GM19397 (cell line): ENCODE results near the gene KRTAP27-1.

ENCODE experiments used
- ATAC-seq: cut with Tn5 transposase; IDR thresholded peaks from one replicate; pipeline ENCODE4 v1.9.1; 2021; ENCODE audit warnings: mild to moderate bottlenecking, moderate library complexity; ENCODE audit not compliant: unreplicated experiment

Gene KRTAP27-1

GRCh38 chr21:30337276-30337744 lies at the start of gene KRTAP27-1:
Gene KRTAP27-1, minus strand, starts transcription at chr21:30337694. Its CDS starts 26 bp downstream, at chr21:30337668.
- no peak for ATAC-seq

GRCh38 chr21:30382201-30382600 lies 44.7 kb upstream of the KRTAP27-1 start:
- ATAC-seq, result no peak

GRCh38 chr21:30372139-30372770 lies 34.8 kb upstream of the KRTAP27-1 start, which contains the start of gene KRTAP13-2:
Gene KRTAP13-2, minus strand, starts transcription at chr21:30372271. Its CDS starts 58 bp downstream, at chr21:30372213.
- no peak for ATAC-seq

GRCh38 chr21:30355906-30356305 lies 18.4 kb upstream of the KRTAP27-1 start:
- no peak for ATAC-seq

- no peak for ATAC-seq
These were observed 17.0 kb upstream of the KRTAP27-1 start for GRCh38 chr21:30354308-30355005.

- ATAC-seq, result no peak
These were observed 14.0 kb upstream of the KRTAP27-1 start for GRCh38 chr21:30351534-30351933.

- ATAC-seq, result no peak
These were observed 12.1 kb upstream of the KRTAP27-1 start for GRCh38 chr21:30349572-30349971.

- no peak for ATAC-seq
These were observed 11.0 kb upstream of the KRTAP27-1 start, which contains the start of gene KRTAP23-1 for GRCh38 chr21:30348506-30348905. Gene KRTAP23-1, minus strand, starts transcription at chr21:30348606. Its CDS starts 0 bp downstream, at chr21:30348606.

GRCh38 chr21:30345014-30345413 lies 7.5 kb upstream of the KRTAP27-1 start:
- ATAC-seq, result no peak

- no peak for ATAC-seq
These were observed 3.5 kb upstream of the KRTAP27-1 start for GRCh38 chr21:30340714-30341573.

- no peak for ATAC-seq
These were observed 1.2 kb upstream of the KRTAP27-1 start for GRCh38 chr21:30338717-30339116.

- ATAC-seq, result no peak
These were observed 278 bp upstream of the KRTAP27-1 start for GRCh38 chr21:30337772-30338171.

GRCh38 chr21:30336596-30336995 lies 898 bp downstream of the KRTAP27-1 start:
- ATAC-seq, result no peak

- ATAC-seq, result no peak
These were observed 3.8 kb downstream of the KRTAP27-1 start for GRCh38 chr21:30333736-30334135.

GRCh38 chr21:30332681-30333080 lies 4.8 kb downstream of the KRTAP27-1 start:
- ATAC-seq, result no peak

GRCh38 chr21:30329203-30329875 lies 8.2 kb downstream of the KRTAP27-1 start:
- no peak for ATAC-seq

- no peak for ATAC-seq
These were observed 11.1 kb downstream of the KRTAP27-1 start for GRCh38 chr21:30326390-30326789.

- ATAC-seq, result no peak
These were observed 17.3 kb downstream of the KRTAP27-1 start, which contains the start of gene KRTAP26-1 for GRCh38 chr21:30320215-30320614. Gene KRTAP26-1, minus strand, starts transcription at chr21:30320315. Its CDS starts 280 bp downstream, at chr21:30320035.

- ATAC-seq, result no peak
These were observed 21.8 kb downstream of the KRTAP27-1 start for GRCh38 chr21:30315701-30316100.

- ATAC-seq, result no peak
These were observed 30.6 kb downstream of the KRTAP27-1 start for GRCh38 chr21:30306884-30307283.
